Fibroblast of skin of right biceps (primary cell): ENCODE data around the gene PSMB4.

ENCODE experiments used
- DNase-seq: peaks from one replicate; pipeline ENCODE4 v3.0.0-alpha.2; 2013

The PSMB4 gene

DNA sequence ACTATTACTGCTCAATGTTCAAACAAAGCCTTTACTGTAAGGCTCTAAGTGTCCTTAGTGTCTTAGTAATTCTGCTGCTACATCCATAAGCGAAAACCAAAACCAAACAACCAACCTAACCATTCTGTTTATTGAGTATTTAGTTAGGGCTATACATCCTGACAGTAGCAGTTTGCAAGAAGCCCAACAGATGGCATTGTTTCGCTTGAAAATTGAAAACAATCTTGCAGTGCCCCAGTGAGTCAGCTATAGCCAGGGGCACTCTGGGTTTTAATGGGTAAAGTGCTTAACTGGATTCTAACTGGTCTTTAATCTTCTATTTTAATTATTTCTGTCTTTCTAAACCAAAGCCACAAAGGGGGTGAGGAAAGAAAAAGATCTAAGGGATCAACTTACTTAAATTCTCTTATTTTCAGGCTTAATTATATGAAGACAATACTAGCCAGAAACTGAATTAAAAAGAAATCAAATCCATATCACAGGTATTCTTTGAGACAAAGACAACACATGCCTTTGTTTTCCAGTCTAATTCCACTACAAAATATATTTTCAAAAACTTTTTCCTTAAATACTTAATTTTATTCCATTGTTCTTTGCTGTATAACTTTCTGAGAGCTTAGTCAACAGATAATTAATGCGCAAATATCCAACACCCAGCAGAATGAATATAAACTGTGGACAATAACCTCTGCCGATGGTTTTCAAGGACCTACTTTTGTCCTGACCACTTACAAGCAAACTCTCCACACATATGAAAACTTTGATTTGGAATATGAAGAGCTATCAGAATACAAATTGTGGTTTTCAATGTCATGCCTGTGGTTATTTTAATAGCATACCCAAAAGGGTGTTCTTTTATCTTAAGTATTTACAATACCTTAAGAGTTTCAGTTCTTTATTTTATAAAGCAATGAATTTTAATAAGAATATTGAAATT lies 44.7 kb downstream of the PSMB4 start:
- DNase-seq = peak; percentile 73

DNA sequence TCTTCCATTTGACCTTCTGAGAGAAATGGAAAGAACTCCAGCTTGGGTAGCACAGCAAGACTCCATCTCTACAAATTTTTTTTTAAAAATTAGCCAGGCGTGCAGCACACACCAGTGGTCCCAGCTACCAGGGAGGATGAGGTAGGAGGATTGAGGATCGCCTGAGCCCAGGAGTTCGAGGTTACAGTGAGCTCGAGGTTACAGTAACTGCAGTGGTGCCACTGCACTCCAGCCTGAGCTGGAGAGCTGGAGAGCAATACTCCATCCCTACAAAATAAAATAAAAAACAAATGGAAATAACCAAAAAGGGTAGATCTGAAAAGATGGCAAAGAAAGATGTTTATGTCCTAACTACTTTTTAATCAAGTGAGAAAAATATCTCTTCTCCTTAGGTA lies 45.4 kb downstream of the PSMB4 start:
- DNase-seq = no peak

DNA sequence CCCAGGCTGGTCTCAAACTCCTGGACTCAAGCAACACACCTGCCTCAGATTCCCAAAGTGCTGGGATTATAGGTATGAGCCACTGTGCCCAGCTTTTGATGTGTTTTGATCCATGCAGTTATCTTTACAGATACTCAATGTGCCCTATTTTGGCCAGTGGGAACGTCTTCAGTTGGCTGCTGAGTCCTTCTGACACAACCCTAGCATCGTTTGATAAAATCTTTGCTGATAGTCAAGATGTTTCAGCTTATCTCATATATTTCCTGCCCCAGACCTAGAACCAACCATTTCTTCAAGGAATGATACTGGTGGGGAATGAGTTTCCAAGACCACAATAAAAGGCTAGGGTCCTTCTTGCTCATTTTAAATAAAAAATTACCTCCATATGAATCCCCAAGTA lies 48.3 kb downstream of the PSMB4 start:
- no peak for DNase-seq
